Activated T-helper 2 cell treated with anti-CD3 and anti-CD28 coated beads, Interferon-gamma antibody, Interleukin-2, Interleukin-4, amounts not matched to agents 10 μg/mL and 5 μg/mL and 100 μg/mL, durations not matched to agents 14 hours and 24 hours and 36 hours (primary cell): ENCODE results near the gene SYNPO2. TPM values are rescaled to one million over a fixed set of nuclear protein-coding genes. Genes with fewer than 3 reads are reported as not detected.
"Not testable (repeated sequence)": the region's sequence is repeated elsewhere in the genome, so short reads cannot be mapped to it uniquely, and the experiment has no call there.

Source experiments
- DNase-seq: peaks from one replicate; pipeline ENCODE4 v3.0.0; 2021; ENCODE audit warnings: low spot score
- H3K27ac Mint-ChIP-seq: one replicate; pipeline ENCODE4 v1.8.0; 2021; ENCODE audit warnings: mixed read lengths
- H3K27me3 Mint-ChIP-seq: one replicate; pipeline ENCODE4 v1.8.0; 2021; ENCODE audit warnings: low read depth, mixed read lengths
- H3K36me3 Mint-ChIP-seq: one replicate; pipeline ENCODE4 v1.8.0; 2021; ENCODE audit warnings: low read depth, mixed read lengths
- H3K4me1 Mint-ChIP-seq: one replicate; pipeline ENCODE4 v1.8.0; 2021; ENCODE audit warnings: low read depth, mixed read lengths
- H3K4me3 Mint-ChIP-seq: one replicate; pipeline ENCODE4 v1.8.0; 2021; ENCODE audit warnings: low read depth, mild to moderate bottlenecking, moderate library complexity, mixed read lengths
- H3K9me3 Mint-ChIP-seq: one replicate; pipeline ENCODE4 v1.8.0; 2021; ENCODE audit warnings: mixed read lengths
- intact Hi-C: fragments of 100-400 bp; cut with micrococcal nuclease; formaldehyde crosslinking; loops from one replicate; pipeline ENCODE4 v1.15.1; 2023
- total RNA-seq: library from RNA; stranded (reverse); gene quantifications from 2 replicates; pipeline ENCODE4 v1.2.3, GENCODE V29; 2022

The SYNPO2 gene
- total RNA-seq, 1 donor from 2014 or later, result 0.09 TPM

GRCh38 chr4:119040261-119040660, 151.6 kb downstream of the SYNPO2 start:
- Mint-ChIP-seq H3K4me1 (peaks cover 5% of the 10 kb centered on the region), H3K9me3 (no peaks in the 10 kb centered on the region), H3K4me3 (no peak overlapping the region), H3K27ac (no peak overlapping the region), H3K36me3 (no peaks in the 10 kb centered on the region), H3K27me3 (peaks cover 6% of the 10 kb centered on the region)
- intact Hi-C loops, result loop anchor here (5.0 kb wide), 2 partner anchors 58 to 452 kb away; no protein-coding TSS in a partner anchor
- no peak for DNase-seq

- H3K27ac Mint-ChIP-seq, result no peak overlapping the region
- no peak overlapping the region for H3K4me3 Mint-ChIP-seq
- H3K4me1 Mint-ChIP-seq, result peaks cover 5% of the 10 kb centered on the region
- H3K27me3 Mint-ChIP-seq, result peaks cover 6% of the 10 kb centered on the region
- no peak for DNase-seq
- intact Hi-C loops, result loop anchor here (5.0 kb wide), 2 partner anchors 58 to 452 kb away; no protein-coding TSS in a partner anchor
- no peaks in the 10 kb centered on the region for H3K9me3 Mint-ChIP-seq
- H3K36me3 Mint-ChIP-seq, result no peaks in the 10 kb centered on the region
These were observed 152.1 kb downstream of the SYNPO2 start for GRCh38 chr4:119040694-119041185.

- Mint-ChIP-seq H3K36me3 (no peaks in the 10 kb centered on the region), H3K4me3 (no peak overlapping the region), H3K27ac (no peak overlapping the region), H3K27me3 (peaks cover 5% of the 10 kb centered on the region), H3K9me3 (no peaks in the 10 kb centered on the region), H3K4me1 (peaks cover 5% of the 10 kb centered on the region)
- intact Hi-C loops, result loop anchor here (5.0 kb wide), 2 partner anchors 59 to 451 kb away; no protein-coding TSS in a partner anchor
- DNase-seq, result no peak
These were observed 152.7 kb downstream of the SYNPO2 start for GRCh38 chr4:119041396-119041795.

GRCh38 chr4:119041951-119042560, 153.4 kb downstream of the SYNPO2 start:
- no peak overlapping the region for H3K4me3 Mint-ChIP-seq
- H3K36me3 Mint-ChIP-seq, result no peaks in the 10 kb centered on the region
- peaks cover 9% of the 10 kb centered on the region for H3K27me3 Mint-ChIP-seq
- peak; percentile 28 for DNase-seq
- peaks cover 5% of the 10 kb centered on the region for H3K4me1 Mint-ChIP-seq
- H3K9me3 Mint-ChIP-seq, result no peaks in the 10 kb centered on the region
- H3K27ac Mint-ChIP-seq, result no peak overlapping the region
- intact Hi-C loops, result loop anchor here (1.0 to 5.0 kb wide), 3 partner anchors 60 to 450 kb away; no protein-coding TSS in a partner anchor

GRCh38 chr4:119046263-119046662, 157.6 kb downstream of the SYNPO2 start:
- H3K9me3 Mint-ChIP-seq, result no peaks in the 10 kb centered on the region
- no peak overlapping the region for H3K4me3 Mint-ChIP-seq
- no peaks in the 10 kb centered on the region for H3K36me3 Mint-ChIP-seq
- H3K27ac Mint-ChIP-seq, result no peak overlapping the region
- intact Hi-C loops, result no loop called here
- H3K27me3 Mint-ChIP-seq, result peaks cover 28% of the 10 kb centered on the region
- peaks cover 2% of the 10 kb centered on the region for H3K4me1 Mint-ChIP-seq
- no peak for DNase-seq

GRCh38 chr4:119047059-119047458, 158.4 kb downstream of the SYNPO2 start:
- H3K9me3 Mint-ChIP-seq, H3K4me1 Mint-ChIP-seq, H3K36me3 Mint-ChIP-seq, H3K27ac Mint-ChIP-seq, intact Hi-C loops, DNase-seq, H3K4me3 Mint-ChIP-seq: not testable (repeated sequence)
- H3K27me3 Mint-ChIP-seq, result peaks cover 28% of the 10 kb centered on the region

- intact Hi-C loops, result no loop called here
- DNase-seq, result no peak
- Mint-ChIP-seq H3K27me3 (peaks cover 29% of the 10 kb centered on the region), H3K4me1 (no peaks in the 10 kb centered on the region), H3K4me3 (no peak overlapping the region), H3K9me3 (no peaks in the 10 kb centered on the region), H3K27ac (no peak overlapping the region), H3K36me3 (no peaks in the 10 kb centered on the region)
These were observed 159.8 kb downstream of the SYNPO2 start for GRCh38 chr4:119048446-119048845.

- intact Hi-C loops, result no loop called here
- H3K4me3 Mint-ChIP-seq, result no peak overlapping the region
These were observed 160.7 kb downstream of the SYNPO2 start for GRCh38 chr4:119049342-119049741.

GRCh38 chr4:119050527-119051090, 162.0 kb downstream of the SYNPO2 start:
- intact Hi-C loops, result no loop called here
- Mint-ChIP-seq H3K27me3 (peaks cover 27% of the 10 kb centered on the region), H3K36me3 (no peaks in the 10 kb centered on the region), H3K9me3 (no peaks in the 10 kb centered on the region), H3K4me3 (no peak overlapping the region), H3K4me1 (no peaks in the 10 kb centered on the region), H3K27ac (no peak overlapping the region)
- no peak for DNase-seq

More at GRCh38 chr4:119049342-119049741, 160.7 kb downstream of the SYNPO2 start:
- Mint-ChIP-seq H3K36me3 (no peaks in the 10 kb centered on the region), H3K27ac (no peak overlapping the region), H3K27me3 (peaks cover 27% of the 10 kb centered on the region), H3K9me3 (no peaks in the 10 kb centered on the region), H3K4me1 (no peaks in the 10 kb centered on the region)
- DNase-seq, result no peak

GRCh38 chr4:119053245-119053644, 164.6 kb downstream of the SYNPO2 start:
- peaks cover 14% of the 10 kb centered on the region for H3K27me3 Mint-ChIP-seq
- intact Hi-C loops, result no loop called here
- H3K27ac Mint-ChIP-seq, result no peak overlapping the region
- no peaks in the 10 kb centered on the region for H3K9me3 Mint-ChIP-seq
- no peaks in the 10 kb centered on the region for H3K4me1 Mint-ChIP-seq
- H3K4me3 Mint-ChIP-seq, result no peak overlapping the region
- H3K36me3 Mint-ChIP-seq, result no peaks in the 10 kb centered on the region
- DNase-seq, result no peak

- Mint-ChIP-seq H3K36me3 (no peaks in the 10 kb centered on the region), H3K9me3 (no peaks in the 10 kb centered on the region), H3K4me3 (no peak overlapping the region), H3K27me3 (peaks cover 8% of the 10 kb centered on the region), H3K27ac (no peak overlapping the region), H3K4me1 (no peaks in the 10 kb centered on the region)
- no peak for DNase-seq
- intact Hi-C loops, result no loop called here
These were observed 165.3 kb downstream of the SYNPO2 start for GRCh38 chr4:119053997-119054396.

GRCh38 chr4:119057417-119057816, 168.8 kb downstream of the SYNPO2 start:
- H3K4me3 Mint-ChIP-seq, result no peak overlapping the region
- no peaks in the 10 kb centered on the region for H3K9me3 Mint-ChIP-seq
- H3K27me3 Mint-ChIP-seq, result peaks cover 5% of the 10 kb centered on the region
- no peaks in the 10 kb centered on the region for H3K36me3 Mint-ChIP-seq
- H3K27ac Mint-ChIP-seq, result no peak overlapping the region
- no peaks in the 10 kb centered on the region for H3K4me1 Mint-ChIP-seq
- no peak for DNase-seq
- intact Hi-C loops, result no loop called here

- no peak overlapping the region for H3K27ac Mint-ChIP-seq
- H3K36me3 Mint-ChIP-seq, result no peaks in the 10 kb centered on the region
- H3K4me1 Mint-ChIP-seq, result no peaks in the 10 kb centered on the region
- DNase-seq, result no peak
- peaks cover 2% of the 10 kb centered on the region for H3K27me3 Mint-ChIP-seq
- intact Hi-C loops, result no loop called here
- H3K9me3 Mint-ChIP-seq, result no peaks in the 10 kb centered on the region
- H3K4me3 Mint-ChIP-seq, result no peak overlapping the region
These were observed 170.6 kb downstream of the SYNPO2 start for GRCh38 chr4:119059221-119059620.
